GM13977 (cell line): Measurements from ENCODE around the gene PDCD1.

ENCODE experiments used
- DNase-seq: peaks from one replicate; pipeline ENCODE4 v3.0.0; 2012; ENCODE audit warnings: low spot score
- in situ Hi-C: fragments of 300-500 bp; cut with MboI; formaldehyde crosslinking; loops from one replicate; pipeline ENCODE4 v1.12.0; 2022; ENCODE audit warnings: low sequenced_read_pairs, low pct_unique_long_range_greater_than_20kb, mixed read lengths, inconsistent platforms; ENCODE audit not compliant: unreplicated experiment
- TF ChIP-seq, protein P1 (sequence below): IDR thresholded peaks from 2 replicates; pipeline ENCODE4 v1.5.1; 2012; ENCODE audit warnings: mild to moderate bottlenecking, control low read depth; ENCODE audit not compliant: insufficient read depth; ENCODE audit errors: extremely low read depth, missing control alignments

The PDCD1 gene

DNA sequence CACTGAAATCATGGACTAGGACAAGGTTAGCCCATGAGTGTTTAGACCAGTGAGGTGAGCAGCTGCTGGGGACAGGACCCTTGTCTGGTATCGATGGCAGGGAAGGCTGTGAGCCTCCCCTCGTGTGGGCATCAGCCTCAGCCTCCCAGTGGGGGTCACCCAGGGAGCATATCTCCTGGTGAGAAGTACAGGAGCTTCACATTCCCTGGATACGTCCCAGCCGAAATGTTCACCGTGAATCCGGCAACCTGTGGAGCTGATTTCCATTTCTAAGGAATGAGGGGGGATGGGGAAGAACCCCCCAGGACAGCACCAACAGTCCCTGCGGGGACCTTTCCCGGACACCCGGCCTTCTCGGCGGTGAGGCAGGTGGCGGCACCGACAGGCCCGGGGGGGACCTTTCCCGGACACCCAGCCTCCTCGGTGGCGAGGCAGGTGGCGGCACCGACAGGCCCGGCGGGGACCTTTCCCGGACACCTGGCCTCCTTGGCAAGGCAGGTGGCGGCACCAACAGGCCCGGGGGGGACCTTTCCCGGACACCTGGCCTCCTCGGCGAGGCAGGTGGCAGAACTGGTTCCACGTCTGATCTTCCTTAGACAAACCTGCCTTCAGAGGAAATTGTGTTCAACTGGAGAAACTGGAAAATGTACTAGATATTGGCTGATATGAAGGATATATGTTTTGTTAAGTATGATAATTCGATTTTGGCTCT is 32.0 kb upstream of the PDCD1 start:
- TF ChIP-seq, protein P1, sequence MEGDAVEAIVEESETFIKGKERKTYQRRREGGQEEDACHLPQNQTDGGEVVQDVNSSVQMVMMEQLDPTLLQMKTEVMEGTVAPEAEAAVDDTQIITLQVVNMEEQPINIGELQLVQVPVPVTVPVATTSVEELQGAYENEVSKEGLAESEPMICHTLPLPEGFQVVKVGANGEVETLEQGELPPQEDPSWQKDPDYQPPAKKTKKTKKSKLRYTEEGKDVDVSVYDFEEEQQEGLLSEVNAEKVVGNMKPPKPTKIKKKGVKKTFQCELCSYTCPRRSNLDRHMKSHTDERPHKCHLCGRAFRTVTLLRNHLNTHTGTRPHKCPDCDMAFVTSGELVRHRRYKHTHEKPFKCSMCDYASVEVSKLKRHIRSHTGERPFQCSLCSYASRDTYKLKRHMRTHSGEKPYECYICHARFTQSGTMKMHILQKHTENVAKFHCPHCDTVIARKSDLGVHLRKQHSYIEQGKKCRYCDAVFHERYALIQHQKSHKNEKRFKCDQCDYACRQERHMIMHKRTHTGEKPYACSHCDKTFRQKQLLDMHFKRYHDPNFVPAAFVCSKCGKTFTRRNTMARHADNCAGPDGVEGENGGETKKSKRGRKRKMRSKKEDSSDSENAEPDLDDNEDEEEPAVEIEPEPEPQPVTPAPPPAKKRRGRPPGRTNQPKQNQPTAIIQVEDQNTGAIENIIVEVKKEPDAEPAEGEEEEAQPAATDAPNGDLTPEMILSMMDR, result no peak
- in situ Hi-C loops, result no loop called here
- DNase-seq, result no peak

DNA sequence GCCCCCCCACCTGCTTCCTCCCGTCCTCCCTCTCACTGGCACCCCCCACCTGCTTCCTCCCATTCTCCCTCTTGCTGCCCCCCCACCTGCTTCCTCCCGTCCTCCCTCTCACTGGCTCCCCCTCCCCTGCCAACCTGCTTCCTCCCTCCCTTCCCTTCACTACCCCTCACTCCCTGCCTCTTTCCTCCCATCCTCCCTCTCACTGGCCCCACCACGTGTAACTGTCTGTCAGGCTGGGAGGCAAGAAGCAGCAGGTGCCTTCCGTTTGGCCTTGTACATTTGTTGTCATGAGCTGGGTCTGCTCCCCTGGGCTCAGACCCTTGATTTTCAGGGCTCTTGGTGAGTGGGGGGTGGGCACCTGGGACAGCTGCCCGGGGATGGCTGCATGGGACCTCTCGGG is 29.9 kb upstream of the PDCD1 start:
- TF ChIP-seq, protein P1, result no peak
- no peak for DNase-seq
- in situ Hi-C loops, result no loop called here

DNA sequence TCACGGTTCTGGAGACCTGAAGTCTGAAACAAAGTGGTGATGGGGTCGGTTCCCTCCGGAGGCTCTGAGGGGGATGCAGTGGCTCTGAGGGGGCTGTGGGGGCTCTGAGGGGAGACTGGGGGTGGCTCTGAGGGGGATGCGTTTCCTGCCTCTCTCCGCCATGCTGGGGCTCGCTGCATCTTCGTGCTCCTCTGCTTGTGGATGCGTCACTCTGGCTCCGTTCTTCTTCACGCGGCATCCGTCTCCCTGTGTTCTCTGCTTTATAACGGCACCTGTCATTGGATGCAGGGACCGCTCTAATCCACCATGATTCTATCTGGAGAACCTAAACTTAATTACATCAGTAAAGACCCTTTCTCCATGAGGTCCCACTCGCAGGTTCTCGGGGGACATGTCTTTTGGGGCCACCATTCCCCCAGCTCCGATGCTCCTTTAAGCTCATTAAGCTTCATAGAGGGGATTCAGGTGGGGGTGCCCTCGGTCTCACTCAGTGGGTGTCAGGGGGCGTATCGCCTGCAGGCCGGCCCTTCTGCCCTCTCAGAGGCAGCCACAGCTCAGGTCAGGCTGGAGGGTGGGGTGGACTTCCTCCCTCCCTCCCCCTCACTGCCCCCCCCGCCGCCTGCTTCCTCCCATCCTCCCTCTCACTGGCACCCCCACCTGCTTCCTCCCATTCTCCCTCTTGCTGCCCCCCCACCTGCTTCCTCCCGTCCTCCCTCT is 29.3 kb upstream of the PDCD1 start:
- in situ Hi-C loops, result no loop called here
- TF ChIP-seq, protein P1, result no peak
- no peak for DNase-seq

DNA sequence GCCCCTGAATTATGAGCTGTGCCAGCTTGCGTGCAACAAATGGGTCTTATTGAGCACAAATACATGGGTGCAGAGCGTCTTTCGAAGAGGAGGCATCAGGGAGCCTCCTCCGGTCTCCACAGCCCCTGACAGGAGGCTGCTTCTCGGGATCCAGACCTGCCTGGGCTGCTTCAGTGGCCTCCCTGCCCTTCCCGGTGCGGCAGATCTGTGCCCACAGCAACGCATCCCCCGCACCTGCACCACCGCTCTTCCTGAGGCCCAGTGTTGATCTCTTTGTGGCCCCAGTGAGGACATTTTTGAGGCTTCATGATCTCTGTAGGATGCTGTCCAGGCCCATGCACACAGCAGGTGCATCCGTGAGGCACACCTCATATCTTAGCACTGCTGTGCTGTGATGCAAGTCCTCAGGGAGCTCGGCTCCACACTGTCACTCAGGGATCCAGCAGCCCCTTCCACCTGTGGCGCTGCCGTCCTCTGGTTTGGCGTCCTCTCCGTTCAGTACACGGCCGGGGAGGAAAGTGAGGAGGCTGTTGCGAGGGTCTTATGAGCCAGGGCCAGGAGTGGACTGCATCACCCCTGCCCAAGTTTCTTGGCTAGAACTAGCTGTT is 28.2 kb upstream of the PDCD1 start:
- TF ChIP-seq, protein P1, result no peak
- no peak for DNase-seq
- in situ Hi-C loops, result no loop called here

DNA sequence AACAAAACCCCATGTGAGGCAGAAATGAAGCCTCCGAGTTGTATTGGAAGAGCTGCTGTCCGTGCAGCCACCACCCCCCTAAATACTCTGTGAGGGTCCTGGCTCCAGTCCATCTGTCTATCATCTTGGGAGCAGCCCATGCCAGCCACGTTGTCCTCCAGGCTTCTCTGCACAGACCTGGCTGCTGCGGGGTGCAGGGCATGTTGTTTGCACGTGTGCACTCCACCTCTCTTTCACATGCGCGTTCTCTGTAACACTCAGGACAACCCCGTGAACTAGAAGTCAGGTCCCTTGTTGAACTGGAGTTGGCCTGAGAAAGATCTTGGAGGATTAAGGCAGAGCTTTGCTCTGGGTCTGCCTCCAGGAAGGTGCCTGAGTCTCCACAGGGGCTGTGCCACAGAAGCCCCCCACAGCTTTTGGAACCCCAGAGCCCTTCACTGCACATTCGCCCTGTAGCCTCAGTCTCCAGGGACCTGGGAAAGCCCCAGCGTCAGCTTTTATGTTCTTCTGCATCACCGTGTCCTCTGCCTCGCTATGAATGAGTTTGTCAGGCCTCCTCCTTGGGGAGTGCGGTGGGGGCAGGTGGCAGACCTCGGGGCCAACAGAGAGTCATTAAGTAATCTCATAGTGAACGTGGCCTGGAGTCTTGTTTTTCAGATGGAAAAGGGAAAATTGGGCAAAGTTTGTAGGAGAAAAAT is 27.4 kb upstream of the PDCD1 start:
- TF ChIP-seq, protein P1, result no peak
- DNase-seq, result peak; percentile 70
- in situ Hi-C loops, result no loop called here

DNA sequence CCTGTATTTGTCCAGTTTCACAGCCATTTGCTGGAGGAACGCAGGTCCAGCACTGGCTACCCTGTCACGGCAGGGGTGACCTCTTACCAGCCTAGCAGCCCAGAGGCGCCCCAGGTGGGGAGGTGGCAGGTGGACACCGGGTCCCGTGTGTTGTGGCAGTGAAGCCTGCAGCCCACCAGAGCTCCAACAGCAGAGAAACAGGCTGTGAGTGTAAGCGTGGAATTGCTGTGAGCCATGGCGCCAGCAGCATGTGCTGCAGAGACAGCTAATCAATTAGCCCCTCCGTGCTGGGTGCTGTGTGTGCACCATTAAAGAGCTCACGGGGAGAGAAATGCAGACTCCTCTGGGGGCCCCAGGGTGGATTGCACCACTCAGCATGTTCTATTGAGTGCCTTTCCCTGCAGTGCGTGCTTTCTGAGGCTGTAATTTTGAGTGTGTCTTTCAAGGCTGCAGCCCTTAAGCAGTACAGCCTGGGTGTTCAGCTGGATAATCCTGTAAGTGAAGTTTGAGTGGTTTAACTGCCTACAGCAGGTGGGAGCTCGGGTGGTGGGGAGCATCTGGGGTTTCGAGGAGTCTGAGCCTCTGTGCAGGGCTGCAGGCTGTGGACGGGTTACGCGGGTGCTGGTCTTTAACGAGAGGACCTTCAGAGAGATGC is 26.7 kb upstream of the PDCD1 start:
- DNase-seq, result no peak
- in situ Hi-C loops, result no loop called here
- TF ChIP-seq, protein P1, result no peak
